SK-N-MC (cell line): ENCODE data around the gene HSPA1B.

Experiments used
- EZH2 ChIP-seq: fragments of 200-600 bp; sonication (generic); IDR thresholded peaks from one replicate; pipeline ENCODE4 v1.6.1; 2017; ENCODE audit warnings: antibody characterized with exemption
- FOXP2 ChIP-seq: optimal IDR thresholded peaks from 2 replicates; pipeline ENCODE3; 2011; ENCODE audit warnings: mild to moderate bottlenecking, moderate library complexity; ENCODE audit not compliant: insufficient read depth; ENCODE audit errors: extremely low read length, control extremely low read depth
- POLR2AphosphoS5 ChIP-seq: IDR thresholded peaks from 2 replicates; pipeline ENCODE4 v1.6.1; 2012; ENCODE audit warnings: mild to moderate bottlenecking, low read depth, low read length, borderline replicate concordance

- TF ChIP-seq EZH2 (no peak), FOXP2 (no peak), POLR2AphosphoS5 (no peak)
Measured at GRCh38 chr6:31779908-31780307, 47.6 kb upstream of the HSPA1B start.
